ENCODE data around the gene RPS4Y2.

Gene RPS4Y2

DNA sequence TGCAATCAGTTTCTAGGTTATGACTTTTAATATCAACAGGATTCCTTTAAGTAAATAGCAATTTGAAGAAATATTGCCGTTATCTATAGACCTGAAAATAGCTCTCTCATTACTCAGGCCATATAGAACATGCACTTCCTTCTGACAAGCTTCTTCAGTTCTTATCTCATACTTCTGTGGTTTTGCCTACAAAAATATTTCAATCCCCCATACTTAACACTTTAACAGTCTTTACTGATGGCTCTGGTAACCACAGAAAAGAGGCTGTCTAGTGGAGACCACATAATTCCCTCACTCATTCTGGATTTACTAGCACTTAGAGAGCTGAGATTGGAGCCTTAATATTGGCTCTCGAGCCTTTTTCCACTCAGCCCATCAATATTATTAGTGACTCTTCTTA, 46.8 kb downstream of the RPS4Y2 start:
- Histone ChIP-seq H3K9me3 (ENCODE audit: insufficient read depth, low read length, severe bottlenecking) (no peaks in the 10 kb centered on the region), H3K27ac (ENCODE audit: low read length) (no peak overlapping the region), H4K20me1 (ENCODE audit: insufficient read depth, low read length) (no peaks in the 10 kb centered on the region), H3K4me2 (ENCODE audit: insufficient read depth, low read length) (no peak overlapping the region), H3K27me3 (ENCODE audit: insufficient read depth, low read length, poor library complexity) (no peaks in the 10 kb centered on the region), H3K4me1 (ENCODE audit: insufficient read depth, low read length) (peaks cover 5% of the 10 kb centered on the region; the same call in 1 of the 2 replicates), H3K36me3 (ENCODE audit: insufficient read depth, low read length) (no peaks in the 10 kb centered on the region), H3K79me2 (ENCODE audit: insufficient read depth, low read length) (no peaks in the 10 kb centered on the region), H3K9ac (ENCODE audit: low read depth, low read length) (no peak overlapping the region), H3K4me3 (ENCODE audit: low read depth in 1 of 2, low read length in 2 of 2) (no peak overlapping the region), H2AFZ (ENCODE audit: low read depth, low read length) (no peak overlapping the region)
- DNase-seq (no peak), ATAC-seq (ENCODE audit: insufficient read depth, low read depth) (peak; percentile 69)
- TF ChIP-seq EZH2 (IDR thresholded peaks at IDR 0.05; ENCODE audit: borderline replicate concordance, low read depth, low read length, severe bottlenecking), result no peak
- TF ChIP-seq, protein P1, sequence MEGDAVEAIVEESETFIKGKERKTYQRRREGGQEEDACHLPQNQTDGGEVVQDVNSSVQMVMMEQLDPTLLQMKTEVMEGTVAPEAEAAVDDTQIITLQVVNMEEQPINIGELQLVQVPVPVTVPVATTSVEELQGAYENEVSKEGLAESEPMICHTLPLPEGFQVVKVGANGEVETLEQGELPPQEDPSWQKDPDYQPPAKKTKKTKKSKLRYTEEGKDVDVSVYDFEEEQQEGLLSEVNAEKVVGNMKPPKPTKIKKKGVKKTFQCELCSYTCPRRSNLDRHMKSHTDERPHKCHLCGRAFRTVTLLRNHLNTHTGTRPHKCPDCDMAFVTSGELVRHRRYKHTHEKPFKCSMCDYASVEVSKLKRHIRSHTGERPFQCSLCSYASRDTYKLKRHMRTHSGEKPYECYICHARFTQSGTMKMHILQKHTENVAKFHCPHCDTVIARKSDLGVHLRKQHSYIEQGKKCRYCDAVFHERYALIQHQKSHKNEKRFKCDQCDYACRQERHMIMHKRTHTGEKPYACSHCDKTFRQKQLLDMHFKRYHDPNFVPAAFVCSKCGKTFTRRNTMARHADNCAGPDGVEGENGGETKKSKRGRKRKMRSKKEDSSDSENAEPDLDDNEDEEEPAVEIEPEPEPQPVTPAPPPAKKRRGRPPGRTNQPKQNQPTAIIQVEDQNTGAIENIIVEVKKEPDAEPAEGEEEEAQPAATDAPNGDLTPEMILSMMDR (IDR thresholded peaks at IDR 0.05; ENCODE audit: borderline replicate concordance, extremely low read depth, low read length, poor library complexity, severe bottlenecking), result no peak

DNA sequence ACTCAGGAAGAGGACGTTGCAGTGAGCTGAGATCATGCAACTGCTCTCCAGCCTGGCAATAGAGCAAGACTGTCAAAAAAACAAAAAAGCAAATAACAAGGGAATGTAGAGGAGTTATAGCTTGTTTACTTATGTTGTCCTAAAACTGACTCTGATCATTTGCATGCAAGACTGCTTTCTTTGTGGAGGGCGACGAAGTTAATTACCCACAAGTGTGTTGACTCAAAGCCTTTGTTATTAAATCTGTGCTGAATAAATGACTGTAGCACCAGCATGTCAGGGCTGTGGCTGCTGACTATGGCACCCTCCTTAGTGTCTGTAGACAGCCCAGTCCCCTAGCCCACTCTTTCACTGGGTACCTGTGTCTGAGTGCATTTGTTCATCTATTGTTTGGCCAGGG, 50.3 kb downstream of the RPS4Y2 start:
- TF ChIP-seq, protein P1 (IDR thresholded peaks at IDR 0.05; ENCODE audit: borderline replicate concordance, extremely low read depth, low read length, poor library complexity, severe bottlenecking), result no peak
- no peak for TF ChIP-seq EZH2 (IDR thresholded peaks at IDR 0.05; ENCODE audit: borderline replicate concordance, low read depth, low read length, severe bottlenecking)
- DNase-seq, result no peak
- Histone ChIP-seq H3K4me2 (ENCODE audit: insufficient read depth, low read length) (no peak overlapping the region), H3K9ac (ENCODE audit: low read depth, low read length) (no peak overlapping the region), H3K79me2 (ENCODE audit: insufficient read depth, low read length) (no peaks in the 10 kb centered on the region), H3K4me3 (ENCODE audit: low read depth in 1 of 2, low read length in 2 of 2) (no peak overlapping the region), H3K27ac (ENCODE audit: low read length) (no peak overlapping the region), H3K36me3 (ENCODE audit: insufficient read depth, low read length) (no peaks in the 10 kb centered on the region), H3K4me1 (ENCODE audit: insufficient read depth, low read length) (peaks cover 5% of the 10 kb centered on the region; the same call in 1 of the 2 replicates), H3K27me3 (ENCODE audit: insufficient read depth, low read length, poor library complexity) (no peaks in the 10 kb centered on the region), H3K9me3 (ENCODE audit: insufficient read depth, low read length, severe bottlenecking) (no peaks in the 10 kb centered on the region), H4K20me1 (ENCODE audit: insufficient read depth, low read length) (no peaks in the 10 kb centered on the region), H2AFZ (ENCODE audit: low read depth, low read length) (no peak overlapping the region)
- no peak for ATAC-seq (ENCODE audit: insufficient read depth, low read depth)

DNA sequence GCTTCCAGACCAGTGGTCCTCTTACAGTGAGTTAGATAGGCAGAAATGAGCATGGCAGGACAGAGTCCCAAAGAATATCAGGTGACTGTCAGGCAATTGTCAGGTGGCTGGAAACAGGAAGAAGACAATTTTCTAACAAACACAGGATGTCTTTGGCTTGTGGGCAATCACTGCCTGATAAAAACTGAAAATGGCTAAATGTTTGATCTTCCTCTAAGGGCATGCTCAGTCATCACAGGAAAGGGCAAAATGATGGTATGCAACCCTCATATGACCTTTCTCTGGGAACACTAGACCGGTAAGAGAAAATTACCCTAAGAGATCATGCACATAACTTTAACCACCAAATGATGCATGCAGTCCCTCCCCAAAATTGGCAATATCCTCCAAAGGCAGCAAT, 57.6 kb downstream of the RPS4Y2 start:
- H3K36me3 ChIP-seq (ENCODE audit: insufficient read depth, low read length), result no peaks in the 10 kb centered on the region
- peak overlapping the region; percentile 65 for H2AFZ ChIP-seq (ENCODE audit: low read depth, low read length)
- DNase-seq (no peak), ATAC-seq (ENCODE audit: insufficient read depth, low read depth) (peak; percentile 29; the same call in 1 of the 3 replicates)
- H3K4me2 ChIP-seq (ENCODE audit: insufficient read depth, low read length), result no peak overlapping the region
- H3K79me2 ChIP-seq (ENCODE audit: insufficient read depth, low read length), result no peaks in the 10 kb centered on the region
- TF ChIP-seq, protein P1 (IDR thresholded peaks at IDR 0.05; ENCODE audit: borderline replicate concordance, extremely low read depth, low read length, poor library complexity, severe bottlenecking), result no peak
- TF ChIP-seq EZH2 (IDR thresholded peaks at IDR 0.05; ENCODE audit: borderline replicate concordance, low read depth, low read length, severe bottlenecking), result no peak
- H3K27me3 ChIP-seq (ENCODE audit: insufficient read depth, low read length, poor library complexity), result no peaks in the 10 kb centered on the region
- no peaks in the 10 kb centered on the region for H4K20me1 ChIP-seq (ENCODE audit: insufficient read depth, low read length)
- H3K9ac ChIP-seq (ENCODE audit: low read depth, low read length), result no peak overlapping the region
- H3K9me3 ChIP-seq (ENCODE audit: insufficient read depth, low read length, severe bottlenecking), result no peaks in the 10 kb centered on the region
- H3K4me1 ChIP-seq (ENCODE audit: insufficient read depth, low read length), result peaks cover 15% of the 10 kb centered on the region
- H3K27ac ChIP-seq (ENCODE audit: low read length), result peak overlapping the region; percentile 54; the same call in 1 of the 2 replicates
- no peak overlapping the region for H3K4me3 ChIP-seq (ENCODE audit: low read depth in 1 of 2, low read length in 2 of 2)

DNA sequence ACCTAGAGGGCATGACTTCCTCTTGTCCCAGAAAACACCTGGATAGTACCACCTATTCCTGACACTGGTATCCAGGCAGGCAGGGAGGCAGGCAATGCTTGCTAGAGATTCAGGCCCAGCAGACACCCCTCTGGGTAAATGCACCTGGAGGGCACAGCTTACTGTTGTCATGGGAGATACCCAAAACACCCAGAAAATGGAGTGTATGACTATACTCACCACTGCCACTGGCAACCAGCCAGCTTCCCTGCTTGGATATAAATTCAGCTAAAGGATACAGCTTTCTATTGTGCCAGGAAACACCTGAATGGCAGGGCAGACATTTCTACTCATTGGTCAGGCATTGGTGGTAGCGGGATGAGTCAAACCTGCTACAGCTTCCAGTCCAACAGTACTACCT, 58.9 kb downstream of the RPS4Y2 start:
- peaks cover 15% of the 10 kb centered on the region for H3K4me1 ChIP-seq (ENCODE audit: insufficient read depth, low read length)
- no peaks in the 10 kb centered on the region for H3K36me3 ChIP-seq (ENCODE audit: insufficient read depth, low read length)
- no peak for ATAC-seq (ENCODE audit: insufficient read depth, low read depth)
- no peak for TF ChIP-seq EZH2 (IDR thresholded peaks at IDR 0.05; ENCODE audit: borderline replicate concordance, low read depth, low read length, severe bottlenecking)
- TF ChIP-seq, protein P1 (IDR thresholded peaks at IDR 0.05; ENCODE audit: borderline replicate concordance, extremely low read depth, low read length, poor library complexity, severe bottlenecking), result no peak
- no peak for DNase-seq
- H3K4me2 ChIP-seq (ENCODE audit: insufficient read depth, low read length), result no peak overlapping the region
- H3K4me3 ChIP-seq (ENCODE audit: low read depth in 1 of 2, low read length in 2 of 2), result no peak overlapping the region
- no peak overlapping the region for H3K9ac ChIP-seq (ENCODE audit: low read depth, low read length)
- H2AFZ ChIP-seq (ENCODE audit: low read depth, low read length), result no peak overlapping the region
- no peaks in the 10 kb centered on the region for H3K79me2 ChIP-seq (ENCODE audit: insufficient read depth, low read length)
- H3K27me3 ChIP-seq (ENCODE audit: insufficient read depth, low read length, poor library complexity), result no peaks in the 10 kb centered on the region
- no peaks in the 10 kb centered on the region for H4K20me1 ChIP-seq (ENCODE audit: insufficient read depth, low read length)
- no peaks in the 10 kb centered on the region for H3K9me3 ChIP-seq (ENCODE audit: insufficient read depth, low read length, severe bottlenecking)
- no peak overlapping the region for H3K27ac ChIP-seq (ENCODE audit: low read length)

Measured in DND-41 (cell line).